ENCODE data around the gene ASTN1. TPM values are rescaled to one million over a fixed set of nuclear protein-coding genes. Genes with fewer than 3 reads are reported as not detected.

The ASTN1 gene
- total RNA-seq, 1 experiment from 2014 or later = 2.0 TPM

DNA sequence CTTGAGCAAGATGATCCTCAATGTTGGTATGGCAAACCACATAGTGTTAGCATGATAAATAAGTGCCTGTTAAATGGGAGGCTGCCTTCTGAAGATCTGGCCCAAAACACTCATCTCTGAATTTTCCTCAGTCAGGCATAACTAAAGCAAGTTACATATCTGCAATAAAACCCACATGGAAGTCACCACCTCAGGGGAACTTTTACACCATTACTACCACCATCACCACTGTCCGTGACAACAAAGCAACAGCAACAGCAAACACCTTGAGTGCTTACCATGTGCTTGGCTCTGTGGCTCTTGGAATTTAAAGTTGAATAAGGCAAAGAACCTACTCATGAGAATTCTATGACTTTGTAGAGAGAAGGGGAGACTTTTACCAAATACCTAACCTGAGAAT is 233.0 kb downstream of the ASTN1 start:
- DNase-seq (ENCODE audit: low read depth) = no peak

DNA sequence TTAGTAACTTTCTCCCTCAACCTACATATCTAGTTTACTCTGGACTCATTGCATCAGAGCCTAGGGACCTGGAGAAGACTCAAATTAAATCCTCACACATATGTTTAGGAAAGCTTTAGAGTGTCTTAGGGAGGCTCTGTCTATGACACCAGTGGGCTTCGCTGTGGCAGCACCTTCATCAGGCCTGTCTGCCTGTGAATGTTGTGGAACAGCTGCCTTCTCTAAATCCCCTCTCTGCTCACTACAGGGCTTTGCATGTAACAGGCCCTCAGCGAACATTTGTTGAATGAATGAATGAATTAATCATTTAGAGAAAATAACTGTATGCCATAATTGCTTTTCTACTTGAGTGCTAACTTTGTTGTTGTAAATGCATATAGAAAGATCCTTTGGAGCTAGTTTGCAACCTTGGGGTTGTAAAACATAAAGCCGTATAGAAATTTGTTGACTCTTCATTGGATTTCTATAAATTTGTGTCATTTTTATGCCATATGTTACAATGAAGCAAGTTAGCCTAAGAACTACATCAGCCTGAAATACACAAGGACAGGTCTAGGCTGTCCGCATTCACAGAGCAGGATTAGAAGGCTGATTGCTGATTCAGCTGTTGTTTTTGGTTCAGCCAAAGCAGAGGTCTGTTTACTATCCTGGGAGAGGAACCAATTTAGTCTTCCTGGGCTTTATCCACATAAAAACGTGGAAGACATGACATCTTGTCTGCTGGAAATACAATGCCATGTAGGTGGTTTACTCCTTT is 238.0 kb downstream of the ASTN1 start:
- no peak for DNase-seq (ENCODE audit: low read depth)

DNA sequence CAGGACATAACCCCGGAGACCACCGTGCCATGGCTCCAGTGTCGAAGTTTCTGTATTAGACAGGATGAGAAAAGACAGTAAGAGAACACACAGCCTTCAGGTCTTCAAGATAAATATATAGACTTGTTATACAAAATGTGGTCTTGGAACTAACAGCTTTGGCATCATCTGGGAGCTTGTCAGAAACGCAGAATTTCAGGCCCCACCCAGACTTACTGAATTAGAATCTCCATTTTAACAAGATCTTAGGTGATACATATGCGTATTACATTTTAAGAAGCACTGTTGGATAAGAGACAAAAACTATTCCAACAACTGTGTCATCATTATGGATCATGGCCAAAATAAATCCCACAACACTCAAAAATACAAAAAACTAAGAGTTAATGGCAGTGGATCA is 239.3 kb downstream of the ASTN1 start:
- no peak for DNase-seq (ENCODE audit: low read depth)

DNA sequence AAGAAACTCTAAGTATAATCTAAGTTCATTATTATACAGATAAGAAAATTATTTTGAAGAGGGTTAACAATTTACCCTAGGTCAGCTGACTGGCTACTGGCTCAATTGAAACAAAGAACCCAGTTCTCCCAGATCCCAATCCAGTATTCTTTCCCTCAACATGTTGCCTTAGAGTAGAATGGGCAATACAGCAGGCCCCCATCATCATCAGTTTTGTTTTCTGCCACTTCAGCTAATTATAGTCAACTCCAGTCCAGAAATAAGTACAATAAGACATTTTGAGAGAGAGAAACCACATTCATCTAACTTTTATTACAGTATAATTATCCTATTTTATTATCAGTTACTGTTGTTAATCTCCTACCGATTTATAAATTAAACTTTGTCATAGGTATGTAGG is 241.2 kb downstream of the ASTN1 start:
- DNase-seq (ENCODE audit: low read depth) = no peak

DNA sequence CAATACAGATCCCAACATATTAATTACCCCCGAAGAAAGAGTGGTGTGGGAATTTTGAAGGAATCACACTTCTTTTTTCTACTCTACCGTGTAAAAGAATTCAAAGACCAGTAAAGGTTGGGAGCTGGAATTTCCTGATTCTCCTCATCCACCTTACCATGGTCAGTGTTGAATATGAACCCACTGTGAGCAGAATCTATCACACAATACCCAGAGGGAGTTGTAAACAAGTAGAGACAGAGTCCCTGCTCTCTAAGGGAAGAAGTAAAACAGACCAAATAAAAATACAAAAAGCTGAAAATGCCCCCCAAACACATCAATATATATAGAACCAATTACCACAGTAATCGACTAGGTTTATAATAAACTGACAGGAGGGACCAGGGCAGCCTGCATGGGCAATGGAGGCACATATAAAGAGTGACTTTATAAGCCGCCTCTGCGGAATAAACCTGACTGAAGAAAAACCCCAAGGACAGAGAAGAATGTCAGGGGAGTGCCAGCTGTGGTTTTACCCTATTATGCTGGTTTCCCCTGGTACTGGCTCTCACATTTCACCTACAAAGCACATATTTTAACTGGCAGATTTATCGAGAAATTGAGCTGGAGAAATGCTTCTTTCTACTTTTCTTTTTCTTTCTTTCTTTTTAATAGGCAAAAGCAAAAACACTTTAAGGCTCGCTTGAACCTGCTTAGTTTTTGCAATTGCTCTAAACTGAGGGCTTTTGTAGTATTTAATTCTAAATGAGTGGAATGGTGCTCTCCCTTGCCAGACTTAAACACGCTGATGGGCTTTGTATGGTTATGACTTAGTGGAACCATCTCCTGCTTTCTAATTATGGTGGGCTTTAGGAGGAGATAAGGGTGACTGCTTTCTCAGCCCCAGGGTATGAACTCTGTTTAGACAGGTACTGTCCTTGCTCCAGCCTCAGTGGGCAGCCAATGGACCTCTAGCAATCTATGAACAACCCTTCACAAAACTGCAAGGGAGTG is 244.8 kb downstream of the ASTN1 start:
- DNase-seq (ENCODE audit: low read depth) = peak; percentile 56

DNA sequence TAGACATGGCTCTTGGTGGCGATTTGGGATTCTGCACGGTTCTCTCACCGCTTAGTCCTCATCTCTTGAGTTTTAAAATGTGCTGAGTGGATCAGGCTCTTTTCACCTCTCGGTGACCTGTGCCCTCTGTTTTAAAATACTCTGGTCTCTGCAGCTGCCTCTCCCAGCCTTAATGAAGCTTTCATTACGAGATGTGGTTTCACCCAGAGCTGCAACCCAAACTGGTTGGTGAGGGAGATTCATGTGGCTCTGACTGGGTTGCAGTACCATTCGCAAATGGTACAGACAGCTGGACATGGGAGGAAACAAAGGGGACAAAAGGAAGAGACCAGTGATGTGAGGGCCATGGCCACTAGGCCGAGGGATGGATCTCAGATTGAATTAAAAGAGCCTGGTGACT is 258.9 kb downstream of the ASTN1 start:
- no peak for DNase-seq (ENCODE audit: low read depth)

DNA sequence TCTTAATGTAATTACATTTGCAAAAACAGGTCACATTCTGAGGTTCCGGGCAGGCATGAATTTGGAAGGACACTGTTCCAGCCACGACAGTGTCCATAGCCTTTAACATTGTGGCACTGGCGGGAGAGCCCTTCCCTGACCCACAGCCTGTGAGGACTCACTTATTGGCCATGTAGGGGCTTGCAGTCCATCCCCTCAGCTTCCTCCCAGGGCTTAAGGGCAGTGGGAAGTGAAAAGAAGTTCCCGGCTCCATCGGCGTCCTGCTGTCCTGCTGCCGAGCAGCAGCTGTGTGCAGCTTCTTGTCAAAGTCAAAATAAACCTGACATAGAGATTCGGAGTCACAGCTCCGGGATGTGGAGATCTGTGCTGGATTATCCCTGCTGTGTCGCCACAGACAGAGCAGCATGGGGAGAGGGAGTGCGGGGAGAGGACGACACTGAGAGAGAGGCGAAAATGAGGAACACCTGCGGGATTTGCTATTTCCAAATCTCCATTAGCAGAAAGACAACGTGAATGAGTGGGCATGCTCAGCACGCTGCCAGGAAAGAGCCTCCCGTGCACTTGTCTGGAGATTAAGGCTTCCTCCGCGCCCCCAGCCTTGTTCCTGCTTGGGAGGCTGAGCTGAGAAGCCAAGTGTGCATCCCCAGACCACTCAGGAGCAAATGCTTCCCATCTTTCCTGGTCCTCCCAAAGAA is 260.3 kb downstream of the ASTN1 start:
- DNase-seq (ENCODE audit: low read depth) = no peak

DNA sequence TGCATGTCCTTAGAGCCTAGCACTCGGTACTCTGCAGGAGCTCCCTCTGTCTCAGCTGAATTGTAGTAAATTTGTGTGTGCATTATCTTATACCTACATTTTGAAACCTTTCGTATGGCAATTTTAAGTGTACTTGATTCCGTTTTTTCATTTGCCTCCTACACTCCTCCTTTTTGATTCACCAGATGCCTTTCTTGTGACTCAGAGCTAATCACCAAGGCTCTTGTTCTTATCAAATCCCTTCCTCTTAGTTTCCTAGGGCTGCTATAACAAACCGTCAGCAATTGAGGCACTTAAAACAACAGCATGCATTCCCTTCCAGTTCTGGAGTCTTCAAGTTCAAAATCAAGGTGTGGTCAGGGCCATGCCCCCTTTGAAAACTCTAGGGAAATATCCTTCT is 261.0 kb downstream of the ASTN1 start:
- DNase-seq (ENCODE audit: low read depth) = peak; percentile 63

DNA sequence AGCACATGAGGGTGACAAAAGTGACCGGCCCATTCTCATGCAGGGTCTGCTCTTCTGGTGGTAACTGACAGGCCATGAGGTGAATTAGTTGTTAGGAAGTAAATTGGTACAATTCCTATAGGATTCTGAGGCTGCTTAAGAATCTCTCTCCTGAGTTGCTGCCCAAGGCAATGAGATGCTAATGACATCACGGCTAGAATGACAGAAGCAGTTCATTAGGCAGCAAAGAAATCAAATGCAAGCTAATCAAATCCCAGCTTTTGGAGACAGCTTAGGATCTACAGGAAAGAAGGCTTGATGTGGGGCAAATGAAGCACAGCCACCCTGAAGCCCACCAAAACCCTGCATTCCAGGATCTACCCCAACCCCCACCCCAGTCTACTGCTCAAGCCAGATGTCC is 265.2 kb downstream of the ASTN1 start:
- no peak for DNase-seq (ENCODE audit: low read depth)

DNA sequence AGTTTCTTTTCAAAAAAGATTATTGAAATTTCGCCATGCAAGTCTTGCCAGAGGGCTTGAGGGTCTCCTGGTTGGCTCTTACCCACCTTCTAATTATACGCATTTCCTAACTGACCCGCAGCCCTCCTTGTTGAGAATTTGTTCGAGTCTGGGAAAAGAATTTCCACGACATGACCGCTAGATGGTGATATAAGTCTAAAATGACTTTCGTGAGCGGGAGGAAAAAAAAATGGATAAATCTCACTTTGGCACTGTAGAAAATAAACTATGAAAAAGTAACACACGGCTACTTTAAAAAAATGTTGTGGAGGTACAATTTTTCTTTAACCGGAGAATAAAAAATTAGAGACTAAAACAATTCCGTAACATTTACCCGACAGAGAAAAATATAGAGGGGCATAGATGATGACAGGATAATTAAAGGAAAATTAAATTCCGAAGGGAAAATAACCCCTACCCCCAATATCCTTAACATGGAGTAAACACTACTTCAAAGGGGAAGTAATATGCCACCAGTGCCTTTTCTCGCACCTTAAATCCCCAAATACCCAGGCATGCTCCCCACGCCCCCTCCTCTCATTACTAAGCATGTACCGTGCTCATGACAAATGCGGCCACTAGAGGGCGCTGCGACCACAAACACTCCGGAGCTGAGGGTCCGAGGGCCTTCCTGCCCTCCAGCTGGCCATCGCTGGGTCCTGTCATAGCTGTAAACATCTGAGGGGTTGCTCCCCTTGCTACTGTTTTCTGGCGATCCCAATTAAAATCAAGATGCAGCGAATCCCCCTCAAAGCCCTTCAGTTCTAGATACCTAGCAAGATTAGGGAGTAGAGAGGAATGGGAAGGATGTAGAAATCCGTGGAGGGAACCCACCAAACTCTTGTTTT is 266.9 kb downstream of the ASTN1 start:
- DNase-seq (ENCODE audit: low read depth) = peak; percentile 64

DNA sequence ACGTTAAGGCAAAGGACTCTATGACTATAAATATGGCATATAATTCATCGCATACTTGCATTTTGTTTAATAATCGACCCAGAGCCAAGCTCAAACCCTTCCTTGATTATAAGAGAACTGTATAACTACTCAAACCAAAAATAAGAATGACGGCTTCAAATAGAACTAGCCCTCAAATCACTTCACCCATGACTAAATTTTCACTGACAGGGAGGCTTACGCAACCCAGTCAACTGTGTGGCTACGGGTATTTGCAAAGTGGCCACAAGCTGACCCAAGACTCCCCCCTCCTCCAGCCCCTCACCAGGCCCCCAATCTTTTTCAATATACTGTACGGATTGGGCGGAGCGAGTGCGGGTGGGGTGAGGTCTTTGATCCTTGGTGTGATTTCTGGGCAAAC is 268.3 kb downstream of the ASTN1 start:
- no peak for DNase-seq (ENCODE audit: low read depth)

DNA sequence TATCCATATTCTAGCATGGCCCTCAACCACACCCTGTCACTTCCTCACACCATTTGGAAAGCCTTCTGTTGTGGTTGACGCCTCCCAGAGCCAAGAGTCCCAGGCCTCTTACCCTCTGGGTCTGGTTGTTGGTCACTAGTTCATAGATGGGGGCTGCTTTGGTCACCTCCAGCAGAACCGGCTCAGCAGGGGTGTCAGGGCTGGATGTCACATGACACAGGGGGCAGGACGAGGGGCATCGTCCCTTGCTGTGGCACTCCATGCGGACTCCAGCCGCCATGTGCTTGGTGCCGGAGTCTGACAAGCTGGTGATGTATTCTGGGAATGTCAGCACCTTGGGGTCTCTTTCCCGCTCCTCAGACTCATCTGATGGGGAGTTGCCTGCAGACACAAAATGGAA is 270.1 kb downstream of the ASTN1 start:
- DNase-seq (ENCODE audit: low read depth) = no peak

DNA sequence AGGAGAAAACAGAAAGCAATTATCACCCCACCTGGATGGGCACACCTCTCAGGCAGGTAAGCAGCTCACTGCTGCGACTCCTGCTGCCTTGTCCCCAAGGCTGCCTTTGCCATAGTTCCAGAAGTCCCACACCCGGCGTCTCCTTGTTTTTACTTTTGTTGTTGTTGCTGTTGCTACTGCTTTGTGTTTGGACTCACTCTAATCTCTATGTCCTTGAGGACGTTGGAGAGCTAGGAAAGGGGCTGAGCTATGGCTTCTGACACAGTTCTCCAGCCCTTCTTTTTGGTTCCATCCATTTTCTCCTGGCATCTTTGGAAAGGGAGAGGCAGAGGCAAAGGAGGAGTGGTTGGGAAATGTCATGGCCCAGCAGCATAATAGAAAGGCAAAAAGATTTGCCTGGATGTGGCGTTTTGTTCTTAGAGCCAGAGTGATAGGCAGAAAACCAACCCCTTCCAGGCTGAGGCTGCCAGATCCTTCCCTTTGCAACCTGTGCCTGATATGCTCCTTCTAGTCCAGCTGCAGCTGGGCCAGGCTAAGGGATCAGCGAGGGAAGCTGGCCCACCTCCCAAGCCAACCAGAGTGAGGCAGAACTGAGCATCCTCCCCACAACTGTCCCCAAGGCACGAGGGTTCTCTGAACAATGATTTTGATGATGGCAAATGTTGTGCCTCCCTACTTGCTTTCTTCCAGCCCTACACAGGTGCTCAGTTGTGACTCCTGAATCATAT is 270.7 kb downstream of the ASTN1 start:
- no peak for DNase-seq (ENCODE audit: low read depth)

DNA sequence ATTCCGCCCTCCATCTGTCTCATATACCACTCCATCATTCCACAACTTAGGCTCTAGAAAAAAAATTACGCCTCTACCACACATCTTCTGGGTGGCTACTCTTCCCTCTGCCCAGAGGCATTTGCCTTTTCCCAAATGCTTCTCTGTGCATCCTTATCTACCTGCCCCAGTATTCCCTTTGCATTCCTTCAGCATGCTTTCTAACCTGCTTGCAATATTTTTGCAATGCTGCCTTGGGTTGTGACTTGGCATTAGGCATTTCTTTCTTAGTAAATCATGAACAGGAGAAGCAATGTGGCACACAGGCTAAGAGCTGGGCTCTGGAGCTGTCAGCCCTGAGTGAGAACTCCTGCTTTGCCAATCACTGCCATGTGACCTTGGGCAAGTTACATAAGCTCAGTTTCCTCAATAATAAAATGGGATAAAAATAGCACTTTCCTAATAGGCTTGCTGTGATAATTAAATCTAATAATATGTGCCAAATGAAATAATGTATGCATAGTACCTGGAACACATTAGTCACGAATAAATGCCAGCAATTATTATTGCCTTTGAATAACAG is 276.0 kb downstream of the ASTN1 start:
- DNase-seq (ENCODE audit: low read depth) = no peak

DNA sequence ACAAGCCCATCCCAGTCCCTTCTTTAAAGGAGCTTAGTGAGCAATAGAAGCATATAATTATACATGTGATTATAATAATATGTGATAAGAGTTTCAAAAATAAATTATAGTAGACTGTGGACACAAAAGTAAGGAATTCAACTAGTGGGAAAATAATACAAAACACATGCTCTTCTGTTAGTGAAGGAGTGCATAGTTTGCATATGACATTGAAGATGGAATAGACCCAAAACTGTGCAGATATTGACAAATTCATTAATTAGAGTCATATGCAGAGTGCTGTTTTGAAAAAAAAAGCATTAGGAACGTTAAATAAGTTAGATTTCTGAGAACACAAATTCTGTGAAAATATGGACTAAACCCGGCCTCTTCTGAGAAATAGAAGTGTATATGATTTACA is 278.8 kb downstream of the ASTN1 start:
- no peak for DNase-seq (ENCODE audit: low read depth)

DNA sequence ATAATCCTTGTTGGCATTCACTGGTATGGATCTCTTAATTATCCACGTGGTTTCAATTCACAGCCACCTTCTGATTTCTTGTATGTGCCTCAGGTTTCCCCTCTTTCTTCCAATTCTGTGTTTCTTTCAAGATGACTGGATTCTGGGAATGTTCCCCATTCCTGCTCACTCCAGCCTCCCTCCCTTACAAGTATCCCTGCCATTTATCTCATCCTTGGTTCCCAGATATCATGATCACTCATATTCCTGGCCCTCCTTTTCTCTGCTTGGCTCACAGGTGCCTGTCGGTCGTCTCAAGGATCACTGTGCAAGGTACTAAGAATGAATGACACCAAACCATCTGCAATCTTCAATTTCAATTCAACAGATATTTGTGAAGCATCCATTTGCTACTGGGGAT is 279.2 kb downstream of the ASTN1 start:
- DNase-seq (ENCODE audit: low read depth) = no peak

DNA sequence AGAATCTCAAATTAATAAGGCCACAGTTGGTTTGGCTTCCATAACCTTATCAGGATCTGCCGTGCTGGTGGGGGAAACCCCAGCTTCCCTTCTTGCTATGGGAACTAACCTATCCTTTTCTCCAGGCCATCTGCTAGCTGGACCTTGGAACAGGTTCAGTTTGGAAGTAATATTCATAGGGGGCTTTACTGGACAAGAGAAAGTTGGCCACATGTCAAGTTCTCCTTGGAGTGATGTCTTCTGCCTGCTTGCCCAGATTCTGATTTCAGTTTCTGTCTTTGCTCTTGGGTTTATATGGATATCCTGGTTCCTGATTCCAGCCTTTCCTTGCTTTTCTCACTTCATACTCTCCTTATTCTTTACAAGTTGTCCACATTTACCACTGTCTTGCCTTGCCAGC is 279.6 kb downstream of the ASTN1 start:
- DNase-seq (ENCODE audit: low read depth) = no peak

DNA sequence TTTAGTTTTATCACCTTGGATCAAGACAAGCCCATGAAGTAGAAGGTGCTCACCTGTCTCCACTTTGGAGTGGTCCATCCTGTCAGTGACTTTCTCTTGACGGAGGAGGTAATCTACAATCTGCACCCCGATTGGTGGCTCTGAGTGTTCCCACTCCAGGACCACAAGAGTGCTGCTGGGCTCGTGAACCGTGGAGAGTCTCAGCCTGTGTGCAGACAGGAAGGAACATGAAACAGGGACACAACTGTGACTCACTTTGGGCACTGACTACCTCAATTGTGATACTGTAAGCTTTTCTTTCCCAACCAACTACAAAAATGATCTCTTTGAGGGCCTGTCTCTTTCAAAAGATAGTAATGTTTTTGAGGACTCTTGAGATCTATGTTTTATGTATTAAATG is 280.2 kb downstream of the ASTN1 start:
- DNase-seq (ENCODE audit: low read depth) = no peak

DNA sequence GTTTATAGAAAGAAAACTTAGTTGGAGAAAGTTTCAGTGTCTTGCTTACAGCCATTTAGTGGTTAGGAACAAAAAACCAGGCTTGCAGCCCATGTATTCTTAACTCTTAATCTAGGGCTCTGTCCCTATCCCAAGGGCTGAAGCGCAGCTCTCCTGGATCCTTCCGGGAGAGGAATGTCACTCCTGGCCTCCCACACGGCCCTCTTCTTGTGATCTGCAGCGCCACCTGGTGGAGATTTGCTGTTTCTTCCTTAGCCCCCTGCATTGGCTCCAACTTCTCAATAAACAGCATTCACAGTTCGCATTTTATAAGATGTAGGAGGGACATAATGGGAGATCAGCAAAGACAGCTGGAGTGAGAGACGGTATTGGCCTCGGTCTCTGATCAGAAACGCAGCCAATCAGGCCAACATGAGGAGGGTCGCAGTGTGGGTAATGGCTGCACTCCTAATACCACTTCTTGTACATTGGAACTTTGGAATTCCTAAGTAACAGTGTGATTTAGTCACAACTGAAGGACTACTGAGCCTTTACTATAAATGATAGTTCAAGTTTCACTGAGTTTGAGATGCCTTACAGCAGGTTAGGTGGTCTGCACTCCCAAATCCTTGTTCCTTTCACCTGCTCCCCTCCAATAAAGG is 283.4 kb downstream of the ASTN1 start:
- peak; percentile 69 for DNase-seq (ENCODE audit: low read depth)

Measured in Daoy (cell line).